22Rv1 (cell line): ENCODE data around the gene DPM2.

Experiments
- CTCF ChIP-seq: fragments of 450-650 bp; IDR thresholded peaks from 2 replicates; pipeline ENCODE4 v1.5.1; 2017; ENCODE audit warnings: mild to moderate bottlenecking
- ZFX ChIP-seq: fragments of 450-650 bp; IDR thresholded peaks from 2 replicates; pipeline ENCODE4 v1.6.1; 2017; ENCODE audit warnings: antibody characterized with exemption, borderline replicate concordance

DNA sequence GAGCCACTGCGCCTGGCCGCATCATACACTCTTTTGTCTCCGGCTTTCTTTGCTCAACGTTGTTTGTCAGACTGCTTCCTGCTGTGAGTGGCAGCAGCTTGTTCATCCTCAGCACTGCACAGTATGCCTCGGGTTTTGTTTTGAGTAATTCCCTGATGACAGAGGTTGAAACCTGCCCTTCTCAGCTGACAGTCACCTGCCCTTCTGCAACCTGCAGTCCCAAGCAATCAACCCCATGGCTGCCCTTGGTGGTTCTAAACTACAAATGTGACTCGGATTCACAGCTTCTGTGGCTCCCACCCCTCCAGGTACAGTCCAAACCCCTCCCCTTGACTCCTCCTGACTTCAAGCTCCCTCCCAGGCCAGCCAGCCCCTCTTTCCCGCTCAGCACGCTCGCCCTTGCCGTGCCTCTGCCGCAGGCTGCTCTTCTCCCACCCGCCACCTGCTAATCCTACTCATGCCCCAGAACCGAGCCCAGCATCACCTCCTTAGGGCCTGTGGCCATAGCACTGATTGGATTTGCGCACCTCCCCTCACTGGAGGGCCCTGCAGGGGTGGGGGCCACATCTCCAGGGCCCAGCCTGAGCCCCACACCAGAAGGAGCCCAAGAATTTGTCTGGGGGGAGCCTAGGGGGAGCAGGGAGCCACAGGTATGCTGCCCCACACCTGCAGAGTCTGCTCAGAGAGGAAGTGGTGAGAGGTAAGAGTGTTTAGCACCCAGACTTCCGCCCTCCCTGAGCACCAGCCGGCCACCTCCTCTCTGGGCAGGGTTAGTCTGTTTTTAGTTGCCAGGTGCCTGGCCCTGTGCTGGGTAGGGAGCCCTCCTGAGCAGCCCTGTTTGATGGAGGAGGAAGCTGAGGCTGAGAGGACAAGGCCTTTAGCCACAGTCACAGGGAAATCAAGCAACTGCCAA, 33.0 kb upstream of the DPM2 start:
- no peak for TF ChIP-seq CTCF
- TF ChIP-seq ZFX, result no peak
